Body of pancreas (tissue), 4 donors: ENCODE data around the gene MUC6. TPM values are rescaled to one million over a fixed set of nuclear protein-coding genes. Genes with fewer than 3 reads are reported as not detected.

ENCODE experiments used
- ATAC-seq: fragments of 150-250 bp; one replicate; pipeline ENCODE4 v1.9.1; 2016
- DNase-seq, 4 donors: peaks; one replicate each; pipeline ENCODE4 v3.0.0-alpha.2; 2019
- H3K27ac ChIP-seq, 4 donors: fragments of 200-600 bp; sonication (generic); 1 replicate in 3 of 4; 2 replicates in 1 of 4; pipeline versions ENCODE4 v1.5.1 to v1.6.1; 2016 to 2019; ENCODE audit warnings: mild to moderate bottlenecking in 1 of 4, mixed read lengths in 1 of 4, moderate library complexity in 1 of 4
- H3K27me3 ChIP-seq, 2 donors: fragments of 200-600 bp; sonication (generic); one replicate each; pipeline ENCODE4 v1.6.0; 2016; ENCODE audit warnings: mild to moderate bottlenecking in 1 of 2
- H3K36me3 ChIP-seq, 2 donors: fragments of 200-600 bp; sonication (generic); replicated peaks in 1 of 2; 2 replicates each; pipeline ENCODE4 v1.5.1; 2016; ENCODE audit warnings: low read depth in 2 of 2; ENCODE audit not compliant: insufficient read depth in 1 of 2
- H3K4me1 ChIP-seq: fragments of 200-600 bp; sonication (generic); one replicate; pipeline ENCODE4 v1.6.0; 2016
- H3K4me3 ChIP-seq, 2 donors: fragments of 200-600 bp; sonication (generic); 1 replicate in 1 of 2; 2 replicates in 1 of 2; pipeline ENCODE4 v1.5.1; 2016 to 2019
- H3K9me3 ChIP-seq, 3 donors: fragments of 200-600 bp; sonication (generic); 1 replicate in 2 of 3; 2 replicates in 1 of 3; pipeline ENCODE4 v1.5.1; 2016
- POLR2A ChIP-seq, 3 donors: fragments of 450-650 bp; IDR thresholded peaks; one replicate each; pipeline ENCODE4 v1.6.1; 2016; ENCODE audit warnings: antibody characterized with exemption in 3 of 3, mild to moderate bottlenecking in 2 of 3
- WGBS, 2 donors: methylation state at CpG; one replicate each; pipeline ENCODE4 v1.1.5; 2017; 5-methylcytosine and 5-hydroxymethylcytosine counted together
- intact Hi-C: fragments of 100-400 bp; cut with DNase I; formaldehyde crosslinking; loops from one replicate; pipeline ENCODE4 v1.15.1; 2023
- total RNA-seq, 2 donors: library from RNA; depleted of rRNA; stranded (reverse); fragments of >200 nt; gene quantifications; one replicate each; pipeline ENCODE4 v1.1.0, GENCODE V29; 2016
- TF ChIP-seq, protein P1 (sequence below), 7 experiments: fragments of 450-650 bp in 4 of 7; fragments of 200-600 bp in 3 of 7; sonication (generic) in 3 of 7; IDR thresholded peaks; one replicate each; pipeline ENCODE4 v1.5.1; 2016 to 2019; ENCODE audit warnings: antibody characterized with exemption in 7 of 7

MUC6 gene
- total RNA-seq, 2 donors from 2014 or later: 101 to 194 TPM

- DNase-seq (no peak), ATAC-seq (no peak)
- H3K27ac ChIP-seq: no peak overlapping the region
- no peaks in the 10 kb centered on the region for H3K36me3 ChIP-seq
- H3K4me1 ChIP-seq: peaks cover 2% of the 10 kb centered on the region
- no peak overlapping the region for H3K4me3 ChIP-seq
- H3K9me3 ChIP-seq: no peaks in the 10 kb centered on the region
- H3K27me3 ChIP-seq: no peaks in the 10 kb centered on the region
- TF ChIP-seq, protein P1, sequence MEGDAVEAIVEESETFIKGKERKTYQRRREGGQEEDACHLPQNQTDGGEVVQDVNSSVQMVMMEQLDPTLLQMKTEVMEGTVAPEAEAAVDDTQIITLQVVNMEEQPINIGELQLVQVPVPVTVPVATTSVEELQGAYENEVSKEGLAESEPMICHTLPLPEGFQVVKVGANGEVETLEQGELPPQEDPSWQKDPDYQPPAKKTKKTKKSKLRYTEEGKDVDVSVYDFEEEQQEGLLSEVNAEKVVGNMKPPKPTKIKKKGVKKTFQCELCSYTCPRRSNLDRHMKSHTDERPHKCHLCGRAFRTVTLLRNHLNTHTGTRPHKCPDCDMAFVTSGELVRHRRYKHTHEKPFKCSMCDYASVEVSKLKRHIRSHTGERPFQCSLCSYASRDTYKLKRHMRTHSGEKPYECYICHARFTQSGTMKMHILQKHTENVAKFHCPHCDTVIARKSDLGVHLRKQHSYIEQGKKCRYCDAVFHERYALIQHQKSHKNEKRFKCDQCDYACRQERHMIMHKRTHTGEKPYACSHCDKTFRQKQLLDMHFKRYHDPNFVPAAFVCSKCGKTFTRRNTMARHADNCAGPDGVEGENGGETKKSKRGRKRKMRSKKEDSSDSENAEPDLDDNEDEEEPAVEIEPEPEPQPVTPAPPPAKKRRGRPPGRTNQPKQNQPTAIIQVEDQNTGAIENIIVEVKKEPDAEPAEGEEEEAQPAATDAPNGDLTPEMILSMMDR (IDR thresholded peaks at IDR 0.05): no peak
- no peak for TF ChIP-seq POLR2A (IDR thresholded peaks at IDR 0.05)
- intact Hi-C loops: no loop called here
- WGBS, 2 donors: 76 to 81% methylated on average over 27 to 46 of the region's 46 CpGs
Observed at GRCh38 chr11:1055990-1056771, 19.7 kb upstream of the MUC6 start.

DNA sequence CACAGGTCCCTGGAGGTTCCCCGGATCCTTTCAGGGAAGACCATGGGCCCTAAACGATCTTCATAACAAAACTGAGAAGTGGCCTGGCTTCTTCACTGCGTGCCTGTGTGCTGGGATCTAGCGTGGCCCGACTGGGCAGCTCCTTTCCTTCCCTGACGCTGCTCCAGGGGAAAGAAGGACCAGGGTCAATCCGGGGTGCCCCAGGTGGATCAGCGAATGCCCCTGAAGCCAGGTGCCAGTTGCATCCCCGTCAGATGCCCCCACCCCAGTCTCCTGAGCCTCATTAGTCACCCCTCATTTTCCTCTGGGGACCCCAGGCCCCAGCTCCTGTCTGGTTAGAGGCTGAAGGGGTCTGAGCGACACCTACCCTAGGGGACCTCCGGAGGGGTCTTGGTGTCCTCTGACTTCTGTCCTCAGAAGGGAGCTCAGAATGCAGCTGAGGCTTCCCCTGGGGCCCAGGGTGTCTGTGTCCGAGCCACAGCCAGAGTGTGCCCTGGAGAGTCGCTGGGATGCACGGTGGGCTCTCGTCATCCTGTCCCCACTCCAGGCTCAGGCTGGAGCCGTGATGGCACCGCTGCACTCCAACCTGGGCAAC lies 18.7 kb upstream of the MUC6 start:
- Histone ChIP-seq H3K27ac (no peak overlapping the region), H3K9me3 (no peaks in the 10 kb centered on the region), H3K36me3 (no peaks in the 10 kb centered on the region), H3K4me1 (peaks cover 12% of the 10 kb centered on the region), H3K4me3 (no peak overlapping the region), H3K27me3 (no peaks in the 10 kb centered on the region)
- DNase-seq (no peak), ATAC-seq (no peak)
- intact Hi-C loops: no loop called here
- TF ChIP-seq, protein P1 (IDR thresholded peaks at IDR 0.05): no peak
- no peak for TF ChIP-seq POLR2A (IDR thresholded peaks at IDR 0.05)
- WGBS, 2 donors: 82 to 89% methylated on average over 11 to 17 of the region's 17 CpGs

- Histone ChIP-seq H3K36me3 (no peaks in the 10 kb centered on the region), H3K27me3 (no peaks in the 10 kb centered on the region), H3K27ac (no peak overlapping the region), H3K4me1 (peaks cover 19% of the 10 kb centered on the region), H3K4me3 (no peak overlapping the region), H3K9me3 (no peaks in the 10 kb centered on the region)
- 71 to 73% methylated on average over 12 to 24 of the region's 25 CpGs for WGBS, 2 donors
- DNase-seq (peak in 1 of 4 donors; percentile 29), ATAC-seq (no peak)
- TF ChIP-seq POLR2A (IDR thresholded peaks at IDR 0.05): no peak
- TF ChIP-seq, protein P1 (IDR thresholded peaks at IDR 0.05): no peak
- intact Hi-C loops: loop anchor here (5.0 kb wide), 1 partner anchor 132 kb away; no protein-coding TSS in a partner anchor
Observed at GRCh38 chr11:1054143-1055108, 17.9 kb upstream of the MUC6 start.

DNA sequence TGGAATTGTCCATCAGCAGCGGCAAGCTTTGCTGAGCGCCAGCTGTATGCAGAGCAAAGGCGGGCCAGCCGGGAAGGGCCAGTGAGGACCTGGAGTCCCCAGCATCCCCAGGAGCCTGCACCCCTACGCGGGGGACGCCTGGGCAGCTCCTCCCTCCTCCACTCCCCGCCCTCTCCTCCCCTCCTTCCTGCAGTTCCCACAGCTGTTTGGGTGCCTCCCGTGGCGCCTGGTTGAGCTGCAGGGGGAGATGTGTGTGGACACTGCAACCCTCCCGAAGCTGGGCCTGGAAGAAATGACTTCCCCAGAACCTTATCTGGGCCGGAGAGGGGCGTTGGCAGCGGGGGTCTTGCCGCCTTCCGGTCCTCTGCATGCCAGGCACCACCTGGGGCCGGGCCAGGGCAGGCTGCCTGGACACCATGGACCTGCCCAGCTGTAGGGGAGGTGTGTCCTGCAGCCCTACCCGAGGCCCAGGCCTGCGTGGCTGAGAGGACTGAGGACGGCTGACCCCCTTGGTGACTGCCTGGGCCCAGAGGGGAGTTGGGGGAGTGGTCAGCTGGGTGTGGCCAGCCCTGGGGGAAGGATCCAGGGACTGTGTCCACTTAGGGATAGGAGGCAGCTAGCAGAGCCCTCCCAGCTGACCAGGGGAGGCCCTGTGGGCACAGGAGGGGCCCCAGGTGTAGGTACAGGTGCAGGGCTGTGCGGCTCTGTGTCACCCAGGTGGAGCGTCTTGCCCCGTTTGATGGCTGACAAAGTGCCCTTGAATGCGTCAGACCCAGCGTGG lies 16.8 kb upstream of the MUC6 start:
- intact Hi-C loops: loop anchor here (2.0 to 5.0 kb wide), 2 partner anchors 131 to 205 kb away; no protein-coding TSS in a partner anchor
- no peak for ATAC-seq
- no peak overlapping the region for H3K4me3 ChIP-seq
- TF ChIP-seq, protein P1 (IDR thresholded peaks at IDR 0.05): no peak
- H3K4me1 ChIP-seq: peaks cover 19% of the 10 kb centered on the region
- H3K36me3 ChIP-seq: no peaks in the 10 kb centered on the region
- H3K27me3 ChIP-seq: no peaks in the 10 kb centered on the region
- H3K9me3 ChIP-seq: no peaks in the 10 kb centered on the region
- H3K27ac ChIP-seq: no peak overlapping the region
- 70 to 83% methylated on average over 9 to 24 of the region's 25 CpGs for WGBS, 2 donors
- DNase-seq: peak in 1 of 4 donors; percentile 19
